ENCODE measurements around the gene PHLPP1.
"Not testable (repeated sequence)": the region's sequence is repeated elsewhere in the genome, so short reads cannot be mapped to it uniquely, and the experiment has no call there.

The PHLPP1 gene

GRCh38 chr18:62736077-62736855, 20.9 kb downstream of the PHLPP1 start:
- TF ChIP-seq CTCF (IDR thresholded peaks at IDR 0.05; ENCODE audit: low read depth, low read length): no peak
- H3K4me3 ChIP-seq (replicated peaks in 1 of 2; ENCODE audit: low read depth in 2 of 2, low read length in 2 of 2): no peak overlapping the region
- no peak for DNase-seq (ENCODE audit: low read depth in 2 of 2)

DNA sequence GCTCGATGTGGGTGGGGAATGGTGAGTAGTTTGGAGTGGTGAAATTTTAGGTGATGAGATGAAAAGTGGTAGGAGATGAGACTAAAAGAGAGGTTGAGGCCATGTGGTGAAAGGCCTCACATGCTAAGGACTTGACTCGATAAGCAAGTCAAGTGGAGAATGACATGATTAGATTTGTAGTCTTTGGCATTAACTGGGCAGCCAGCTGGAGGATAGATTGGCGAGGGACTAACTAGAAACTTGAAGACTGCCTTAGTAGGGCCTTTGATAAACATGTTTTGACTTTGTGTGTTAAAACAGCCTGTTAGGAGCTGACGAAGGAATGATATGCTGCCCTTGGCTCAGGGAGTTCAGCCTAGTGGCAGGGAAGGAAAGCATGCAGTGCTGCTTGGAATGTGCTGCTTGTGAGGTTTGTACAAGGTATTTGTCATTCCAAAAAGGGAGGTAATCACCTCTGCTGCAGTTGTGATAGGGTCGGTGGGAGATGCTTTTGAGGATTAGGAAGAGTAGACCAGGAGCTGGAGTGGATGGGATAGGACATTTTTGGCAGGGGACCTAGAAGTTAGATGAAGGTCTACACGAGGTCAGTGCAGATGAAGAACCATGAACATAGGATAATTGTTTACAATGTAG, 22.0 kb downstream of the PHLPP1 start:
- no peak for TF ChIP-seq CTCF (IDR thresholded peaks at IDR 0.05; ENCODE audit: low read depth, low read length)
- H3K4me3 ChIP-seq (replicated peaks in 1 of 2; ENCODE audit: low read depth in 2 of 2, low read length in 2 of 2): no peak overlapping the region
- DNase-seq (ENCODE audit: low read depth in 2 of 2): no peak

GRCh38 chr18:62738639-62739038, 23.3 kb downstream of the PHLPP1 start:
- no peak for TF ChIP-seq CTCF (IDR thresholded peaks at IDR 0.05; ENCODE audit: low read depth, low read length)
- no peak for DNase-seq (ENCODE audit: low read depth in 2 of 2)
- no peak overlapping the region for H3K4me3 ChIP-seq (replicated peaks in 1 of 2; ENCODE audit: low read depth in 2 of 2, low read length in 2 of 2)

GRCh38 chr18:62739911-62740310, 24.6 kb downstream of the PHLPP1 start:
- H3K4me3 ChIP-seq (replicated peaks in 1 of 2; ENCODE audit: low read depth in 2 of 2, low read length in 2 of 2): no peak overlapping the region
- DNase-seq (ENCODE audit: low read depth in 2 of 2): no peak
- no peak for TF ChIP-seq CTCF (IDR thresholded peaks at IDR 0.05; ENCODE audit: low read depth, low read length)

DNA sequence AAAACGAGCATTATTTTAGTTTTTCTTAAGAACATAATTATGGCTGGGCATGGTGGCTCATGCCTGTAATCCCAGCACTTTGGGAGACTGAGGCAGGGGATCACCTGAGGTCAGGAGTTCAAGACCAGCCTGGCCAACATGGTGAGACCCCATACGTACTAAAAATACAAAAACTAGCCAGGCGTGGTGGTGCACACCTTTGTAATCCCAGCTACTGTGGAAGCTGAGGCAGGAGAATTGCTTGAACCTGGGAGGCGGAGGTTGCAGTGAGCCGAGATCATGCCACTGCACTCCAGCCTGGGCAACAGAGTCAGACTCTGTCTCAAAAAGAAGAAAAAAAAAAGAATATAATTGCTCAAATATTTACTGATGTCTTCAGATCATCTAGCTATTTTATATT, 25.3 kb downstream of the PHLPP1 start:
- not testable (repeated sequence) for DNase-seq (ENCODE audit: low read depth in 2 of 2); H3K4me3 ChIP-seq (replicated peaks in 1 of 2; ENCODE audit: low read depth in 2 of 2, low read length in 2 of 2)

- no peak overlapping the region for H3K4me3 ChIP-seq (replicated peaks in 1 of 2; ENCODE audit: low read depth in 2 of 2, low read length in 2 of 2)
- peak; percentile 34 to 66 for DNase-seq (ENCODE audit: low read depth in 2 of 2)
- no peak for TF ChIP-seq CTCF (IDR thresholded peaks at IDR 0.05; ENCODE audit: low read depth, low read length)
Measured at GRCh38 chr18:62741118-62741566, 25.8 kb downstream of the PHLPP1 start.

- DNase-seq (ENCODE audit: low read depth in 2 of 2): no peak
- no peak for TF ChIP-seq CTCF (IDR thresholded peaks at IDR 0.05; ENCODE audit: low read depth, low read length)
- H3K4me3 ChIP-seq (replicated peaks in 1 of 2; ENCODE audit: low read depth in 2 of 2, low read length in 2 of 2): no peak overlapping the region
Measured at GRCh38 chr18:62741584-62741983, 26.2 kb downstream of the PHLPP1 start.
